NCI-H526 (cell line): Measurements from ENCODE around the gene TLR9.
A peak's percentile ranks its signal among the peaks of the same experiment; 100 is the strongest.

Experiments used
- DNase-seq, 2 experiments: peaks; one replicate each; lab custom pipeline; 2025; lab: John Stamatoyannopoulos, UW

The TLR9 gene

DNA sequence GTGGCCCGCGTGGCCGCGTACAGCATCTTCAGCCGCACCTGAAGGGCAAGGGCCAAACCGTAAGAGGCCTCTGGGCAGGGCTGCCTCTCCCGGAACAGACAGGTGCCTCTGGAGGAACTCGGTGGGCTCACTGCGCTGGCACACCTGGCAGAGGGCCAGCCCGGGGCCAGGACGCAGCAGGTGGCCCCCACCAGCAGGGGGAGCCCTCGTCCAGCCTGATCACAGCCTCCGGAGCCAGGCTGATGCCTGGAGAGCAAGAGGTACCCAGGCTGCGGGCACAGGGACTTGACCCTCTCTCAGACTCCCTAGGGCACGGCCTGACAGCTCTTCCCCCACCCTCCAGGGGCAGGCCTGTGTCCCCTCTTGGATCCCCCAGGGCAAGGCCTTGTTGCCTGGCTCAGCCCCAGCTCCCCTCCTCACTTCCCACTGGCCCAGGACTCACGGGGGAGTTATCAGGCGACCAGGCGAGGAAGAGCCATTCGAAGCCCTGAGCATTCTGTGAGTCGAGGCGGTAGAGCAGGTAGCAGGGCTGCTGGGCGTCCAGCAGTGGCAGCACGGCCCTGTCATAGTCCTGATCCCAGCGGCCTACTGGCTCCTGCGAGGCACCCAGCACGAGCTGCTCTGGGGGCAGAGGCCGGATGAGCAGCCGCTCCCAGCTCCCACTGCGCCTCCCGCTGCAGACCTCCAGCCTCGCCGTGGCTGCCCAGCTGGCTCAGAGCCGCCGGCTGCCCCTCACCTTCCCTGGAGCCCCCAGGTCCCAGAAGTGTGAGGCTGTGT lies 6.2 kb upstream of the TLR9 start:
- peak in 1 of 2 experiments; percentile 68 for DNase-seq

DNA sequence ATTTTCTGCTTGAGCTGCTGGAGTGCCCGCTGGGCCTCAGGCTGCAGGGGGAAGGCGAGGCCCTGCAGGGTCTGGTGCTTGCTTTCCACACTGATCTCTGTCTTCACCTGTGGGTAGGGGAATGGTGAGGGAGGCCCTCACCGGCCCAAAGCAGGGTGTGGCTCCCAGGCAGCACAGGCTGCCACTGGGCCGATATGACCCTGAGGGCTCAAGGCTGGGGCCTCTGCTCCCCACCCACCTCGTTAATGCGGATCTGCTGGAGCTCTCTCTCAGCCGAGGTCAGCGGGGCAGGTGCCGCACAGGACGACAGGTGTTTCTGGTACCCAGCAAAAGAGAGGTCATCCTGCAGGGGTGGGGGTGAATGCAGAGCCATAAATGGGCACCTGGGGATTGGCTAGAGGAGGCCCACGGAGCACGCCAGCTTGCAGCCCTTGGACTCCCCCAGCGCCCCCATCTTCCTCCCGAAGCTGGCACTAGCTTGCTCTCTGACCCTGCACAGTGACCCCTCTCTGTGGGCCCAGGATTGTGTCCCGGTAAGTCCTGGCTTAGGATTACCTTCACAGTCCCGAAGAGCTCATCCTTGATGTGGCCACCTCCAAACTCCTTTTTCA lies 5.5 kb upstream of the TLR9 start:
- no peak for DNase-seq

DNA sequence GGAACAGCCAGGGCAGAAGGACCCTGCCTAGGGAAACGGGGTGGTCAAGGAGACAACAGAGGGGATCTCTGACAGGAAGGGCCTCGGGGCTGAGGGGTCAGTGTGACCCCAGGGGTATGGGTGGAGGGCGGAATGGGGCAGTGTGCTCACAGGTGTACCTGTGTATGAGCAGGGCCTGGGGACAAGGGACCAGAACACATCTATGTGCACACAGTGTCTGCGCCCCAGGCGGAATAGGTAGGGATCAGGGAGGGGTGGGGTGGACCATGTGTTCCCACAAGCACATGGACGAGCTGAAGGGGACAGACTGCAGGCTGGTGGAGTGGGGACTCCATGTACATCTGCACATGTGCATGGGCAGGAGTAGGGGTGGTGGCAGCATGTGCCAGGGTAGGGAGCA lies 5.0 kb upstream of the TLR9 start:
- no peak for DNase-seq

DNA sequence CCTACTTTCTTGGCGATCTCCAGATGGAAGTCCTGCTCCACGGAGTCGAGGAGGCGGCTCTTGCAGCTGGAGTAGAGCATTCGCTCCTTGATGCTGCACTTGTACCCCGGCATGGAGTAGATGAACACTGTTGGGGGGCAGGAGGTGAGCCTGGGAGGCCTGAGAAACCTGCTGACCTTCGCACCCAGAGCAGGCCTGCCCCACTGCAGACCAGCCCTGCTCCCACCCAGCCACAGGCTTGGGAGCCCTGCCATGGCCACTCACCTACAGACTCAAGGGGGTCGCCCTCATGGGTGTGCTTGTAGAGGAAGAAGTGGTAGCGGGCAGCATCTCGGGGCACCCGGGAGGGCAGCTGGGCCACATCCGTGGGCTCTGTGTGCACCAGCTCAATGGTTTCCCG lies 4.2 kb upstream of the TLR9 start:
- no peak for DNase-seq

DNA sequence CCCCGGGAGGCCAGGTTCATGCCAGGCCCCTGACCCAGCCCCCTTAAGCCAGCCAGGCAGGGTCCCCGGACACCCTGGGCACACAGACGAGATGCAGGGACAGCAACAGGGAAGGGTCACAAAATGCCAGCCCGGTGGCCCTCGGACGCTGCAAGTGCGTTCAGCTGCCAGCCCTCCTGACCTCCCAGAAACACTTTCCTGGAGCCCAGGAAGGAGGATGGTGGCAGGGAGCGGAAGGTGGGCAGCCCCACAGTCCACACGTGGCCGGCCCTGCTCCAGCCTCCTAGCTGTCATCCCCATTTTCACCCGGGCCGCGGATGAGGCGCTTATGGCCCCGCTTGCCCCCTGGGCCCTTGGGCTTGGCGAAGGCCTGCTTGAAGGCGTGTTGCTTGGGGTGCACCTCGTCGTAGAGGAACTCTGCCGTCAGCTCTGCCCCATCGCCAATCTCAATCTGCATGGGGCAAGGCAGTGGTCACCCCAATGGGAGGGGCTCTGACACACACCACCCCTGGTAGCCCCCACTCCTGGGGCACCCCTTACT lies 3.4 kb upstream of the TLR9 start:
- DNase-seq, result no peak

DNA sequence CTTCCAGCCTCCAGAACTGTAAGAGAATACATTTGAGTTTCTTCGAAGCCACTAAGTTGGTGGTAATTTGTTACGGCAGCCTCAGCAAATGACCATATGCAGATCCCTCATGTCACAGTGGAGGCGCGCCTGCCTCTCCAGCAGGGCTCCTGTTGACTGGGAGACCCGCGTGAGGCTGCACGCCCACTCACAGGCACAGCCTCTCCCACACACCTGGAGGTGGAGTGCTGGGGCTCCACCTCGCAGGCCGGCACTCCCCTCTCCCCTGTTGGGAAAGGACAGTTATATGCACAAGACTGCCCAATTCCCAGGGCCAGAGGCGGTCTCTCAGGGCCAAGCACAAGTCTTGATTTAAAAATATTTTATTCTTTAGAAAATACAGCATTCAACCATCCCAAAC lies 2.8 kb upstream of the TLR9 start:
- no peak for DNase-seq

DNA sequence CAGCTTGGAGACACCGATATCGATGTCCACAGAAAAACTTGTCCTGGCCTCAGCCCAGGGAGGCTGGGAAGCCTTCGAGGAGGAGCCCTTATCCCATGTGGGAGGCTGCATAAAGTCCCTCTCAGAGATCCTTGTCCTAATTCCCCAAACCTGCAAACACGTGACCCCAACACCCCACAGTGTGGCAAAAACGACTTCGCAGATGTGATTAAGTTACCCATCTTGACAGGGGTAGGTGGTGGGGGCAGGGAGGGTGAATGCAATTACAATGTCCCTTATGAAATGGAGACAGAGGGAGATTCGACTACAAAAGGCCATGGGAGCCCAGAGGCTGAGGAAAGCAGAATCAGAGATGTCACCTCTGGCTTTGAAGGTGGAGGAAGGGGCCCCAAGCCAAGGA lies 2.3 kb upstream of the TLR9 start:
- no peak for DNase-seq

DNA sequence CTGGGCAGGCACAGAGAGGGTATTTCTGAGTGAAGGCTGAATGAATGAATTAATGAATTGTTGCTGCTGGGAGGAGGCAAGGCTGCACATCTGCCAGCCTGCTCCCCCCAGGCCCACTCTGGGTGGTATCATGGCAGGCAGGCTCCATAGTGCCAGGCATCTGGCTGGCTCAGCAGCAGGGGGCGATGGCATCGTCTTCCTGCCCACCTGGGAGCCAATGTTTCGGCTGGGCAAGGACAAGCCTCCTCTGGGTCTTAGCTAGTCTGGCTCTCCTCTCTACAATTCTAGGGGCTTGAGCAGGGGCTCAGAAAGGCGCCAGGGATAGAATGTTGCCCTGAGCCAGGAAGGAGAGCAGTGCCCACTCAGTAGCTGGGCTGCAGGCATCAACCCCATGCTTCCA lies 1.7 kb upstream of the TLR9 start:
- no peak for DNase-seq

DNA sequence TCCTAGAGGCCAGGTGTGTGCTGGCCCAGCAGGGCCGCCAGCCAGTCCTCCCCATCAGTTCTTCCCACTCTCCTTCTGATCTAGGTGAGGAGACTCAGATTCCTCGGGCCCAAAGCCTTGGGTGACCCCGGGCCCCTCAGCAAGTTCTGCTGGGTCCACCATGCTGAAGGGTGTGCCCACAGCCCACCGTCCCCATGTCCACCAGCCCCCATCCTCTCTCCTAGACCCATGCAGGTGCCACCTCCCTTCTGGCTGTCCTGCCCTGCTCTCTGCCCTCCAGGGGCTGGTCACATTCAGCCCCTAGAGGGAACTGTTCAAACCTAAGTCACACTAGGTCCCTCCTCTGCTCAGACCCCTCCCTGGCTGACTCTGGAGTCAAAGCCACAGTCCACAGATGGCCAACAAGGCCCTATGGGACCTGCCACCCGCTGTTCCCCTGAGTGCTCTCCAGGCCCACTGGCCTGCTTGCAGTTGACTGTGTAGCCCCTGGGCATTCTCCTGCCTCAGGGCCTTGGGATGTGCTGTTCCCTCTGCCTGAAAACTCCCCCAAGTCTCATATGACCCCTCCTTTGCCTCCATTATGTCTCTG lies 878 bp upstream of the TLR9 start:
- DNase-seq, result no peak

DNA sequence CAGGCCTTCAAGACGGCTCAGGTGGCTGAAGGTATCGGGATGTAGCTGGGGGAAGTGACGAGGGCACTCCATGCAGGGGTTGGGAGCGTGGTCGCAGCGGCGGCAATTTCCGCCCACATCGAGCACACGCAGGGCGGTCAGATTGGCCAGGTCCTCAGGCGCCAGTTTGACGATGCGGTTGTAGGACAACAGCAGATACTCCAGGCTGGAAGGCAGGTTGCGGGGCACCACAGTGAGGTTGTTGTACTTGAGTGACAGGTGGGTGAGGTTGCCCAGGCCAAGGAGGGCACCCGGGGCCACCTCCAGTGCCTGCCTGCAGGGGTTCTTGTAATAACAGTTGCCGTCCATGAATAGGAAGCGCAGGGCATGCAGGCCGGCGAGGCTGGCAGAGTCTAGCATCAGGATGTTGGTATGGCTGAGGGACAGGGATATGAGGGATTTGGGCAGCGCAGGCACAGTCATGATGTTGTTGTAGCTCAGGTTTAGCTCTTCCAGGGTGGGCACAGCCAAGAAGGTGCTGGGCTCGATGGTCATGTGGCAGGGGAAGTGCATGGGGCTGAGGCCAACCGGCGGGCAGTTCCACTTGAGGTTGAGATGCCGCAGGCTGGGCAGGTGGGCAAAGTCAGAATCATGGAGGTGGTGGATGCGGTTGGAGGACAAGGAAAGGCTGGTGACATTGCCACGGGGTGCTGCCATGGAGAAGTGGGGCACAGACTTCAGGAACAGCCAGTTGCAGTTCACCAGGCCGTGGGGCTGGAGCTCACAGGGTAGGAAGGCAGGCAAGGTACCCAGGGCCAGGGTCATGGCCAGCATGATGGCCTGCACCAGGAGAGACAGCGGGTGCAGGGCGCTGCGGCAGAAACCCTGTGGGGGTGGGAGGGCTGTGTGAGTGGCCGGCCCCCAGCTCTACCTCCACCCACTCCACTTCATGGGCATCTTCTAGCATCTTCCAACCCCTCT lies 1.7 kb downstream of the TLR9 start:
- DNase-seq, result no peak

DNA sequence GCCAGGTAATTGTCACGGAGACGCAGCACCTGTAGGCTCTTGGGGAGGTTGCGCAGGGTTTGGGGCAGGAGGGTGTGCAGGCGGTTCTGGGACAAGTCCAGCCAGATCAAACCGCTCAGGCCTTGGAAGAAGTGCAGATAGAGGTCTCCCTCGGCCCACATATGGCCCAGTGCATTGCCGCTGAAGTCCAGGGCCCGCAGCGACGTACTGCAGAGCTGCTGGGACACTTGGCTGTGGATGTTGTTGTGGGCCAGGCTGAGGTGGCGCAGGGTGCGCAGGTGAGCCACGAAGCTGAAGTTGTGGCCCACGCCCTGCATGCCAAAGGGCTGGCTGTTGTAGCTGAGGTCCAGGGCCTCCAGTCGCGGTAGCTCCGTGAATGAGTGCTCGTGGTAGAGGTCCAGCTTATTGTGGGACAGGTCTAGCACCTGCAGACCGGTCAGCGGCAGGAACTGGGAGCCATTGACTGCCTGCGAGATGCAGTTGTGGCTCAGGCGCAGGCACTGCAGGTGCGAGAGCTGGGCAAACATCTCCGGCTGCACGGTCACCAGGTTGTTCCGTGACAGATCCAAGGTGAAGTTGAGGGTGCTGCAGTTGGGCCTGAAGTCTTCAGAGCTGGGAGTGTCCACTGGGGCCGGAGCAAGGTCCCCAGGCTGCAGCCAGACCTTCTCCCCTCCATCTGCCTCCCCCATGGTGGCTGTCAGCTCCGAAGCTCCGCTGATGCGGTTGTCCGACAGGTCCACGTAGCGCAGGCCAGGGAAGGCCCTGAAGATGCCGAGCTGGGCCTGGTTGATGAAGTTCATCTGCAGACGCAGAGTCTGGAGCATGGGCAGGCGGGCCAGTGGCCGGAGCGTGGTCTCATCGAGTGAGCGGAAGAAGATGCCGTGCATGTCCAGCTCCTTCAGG lies 2.9 kb downstream of the TLR9 start:
- DNase-seq, result no peak

DNA sequence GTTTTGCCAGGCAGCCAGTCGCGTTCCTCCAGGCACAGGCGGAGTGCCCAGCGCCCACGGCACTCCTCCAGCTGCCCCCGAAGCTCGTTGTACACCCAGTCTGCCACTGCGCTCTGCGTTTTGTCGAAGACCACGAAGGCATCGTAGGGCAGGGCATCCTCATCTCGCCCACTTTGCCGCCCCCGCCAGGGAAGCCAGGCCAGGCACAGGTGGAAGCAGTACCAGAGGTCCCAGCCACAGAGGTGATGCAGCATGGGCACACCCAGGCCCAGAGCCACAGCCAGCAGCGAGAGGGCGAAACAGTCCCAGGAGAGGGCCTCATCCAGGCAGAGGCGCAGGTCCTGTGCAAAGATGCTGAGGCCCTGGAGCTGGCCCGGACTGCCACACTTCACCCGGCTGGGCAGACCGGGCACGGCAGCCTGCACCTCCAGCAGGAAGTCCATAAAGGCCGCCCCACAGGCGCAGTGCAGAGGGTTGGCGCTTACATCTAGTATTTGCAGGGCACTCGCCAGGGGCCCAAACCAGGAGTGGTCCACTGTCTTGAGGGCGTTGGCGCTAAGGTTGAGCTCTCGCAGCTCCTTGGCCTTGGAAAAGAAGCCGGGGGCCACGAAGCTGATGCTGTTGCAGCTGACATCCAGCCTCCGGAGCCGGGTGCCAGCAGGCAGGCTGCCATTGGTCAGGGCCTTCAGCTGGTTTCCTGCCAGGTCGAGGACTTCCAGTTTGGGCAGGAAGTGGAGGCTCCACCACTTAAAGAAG lies 3.7 kb downstream of the TLR9 start:
- DNase-seq, result no peak

DNA sequence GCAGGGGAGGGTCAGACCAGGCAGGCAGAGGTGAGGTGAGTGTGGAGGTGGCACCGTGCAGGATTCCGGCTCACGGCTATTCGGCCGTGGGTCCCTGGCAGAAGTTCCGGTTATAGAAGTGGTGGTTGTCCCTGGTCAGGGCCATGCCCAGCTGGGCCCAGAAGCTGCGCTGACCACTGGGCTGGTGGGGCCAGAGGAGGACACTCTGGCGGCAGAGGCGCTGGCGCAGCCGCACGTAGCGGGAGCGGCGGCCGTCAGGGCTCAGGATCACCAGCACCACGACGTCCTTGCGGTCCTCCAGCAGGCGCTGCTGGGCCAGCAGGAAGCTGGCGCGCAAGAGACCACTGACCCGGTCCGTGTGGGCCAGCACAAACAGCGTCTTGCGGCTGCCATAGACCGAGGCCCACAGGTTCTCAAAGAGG lies 4.3 kb downstream of the TLR9 start:
- no peak for DNase-seq

DNA sequence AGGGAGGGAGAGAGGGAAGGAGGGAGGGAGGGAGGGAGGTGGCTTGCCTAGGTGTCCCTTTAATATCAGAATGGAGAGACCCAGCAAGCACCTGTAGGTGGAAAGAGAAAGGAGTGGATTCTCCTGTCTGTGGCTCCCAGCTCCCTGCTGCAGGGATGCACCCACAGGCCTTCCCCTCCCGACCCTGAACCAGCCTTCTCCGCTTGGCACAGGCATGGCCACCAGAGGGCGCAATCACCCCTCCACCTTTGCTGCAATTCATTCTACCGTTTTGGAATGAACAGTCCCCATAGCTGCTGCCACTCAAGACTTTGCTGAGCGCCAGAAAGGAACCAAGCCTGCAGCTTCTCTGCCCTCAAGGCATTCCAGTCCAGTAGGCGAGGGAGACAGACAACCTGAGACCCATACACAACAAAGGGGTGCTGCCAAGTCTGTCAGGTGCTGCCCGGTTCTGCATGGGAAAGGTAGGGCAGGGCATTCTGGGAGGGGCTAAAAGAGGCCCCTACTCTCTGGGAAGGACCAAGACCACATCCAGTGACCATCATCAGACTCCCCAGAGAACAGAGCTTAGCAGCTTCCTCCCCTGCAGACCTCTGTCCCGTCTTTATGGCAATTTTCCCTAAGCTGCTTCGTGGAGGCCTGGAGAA lies 4.9 kb downstream of the TLR9 start:
- peak; percentile 41 to 87 for DNase-seq

DNA sequence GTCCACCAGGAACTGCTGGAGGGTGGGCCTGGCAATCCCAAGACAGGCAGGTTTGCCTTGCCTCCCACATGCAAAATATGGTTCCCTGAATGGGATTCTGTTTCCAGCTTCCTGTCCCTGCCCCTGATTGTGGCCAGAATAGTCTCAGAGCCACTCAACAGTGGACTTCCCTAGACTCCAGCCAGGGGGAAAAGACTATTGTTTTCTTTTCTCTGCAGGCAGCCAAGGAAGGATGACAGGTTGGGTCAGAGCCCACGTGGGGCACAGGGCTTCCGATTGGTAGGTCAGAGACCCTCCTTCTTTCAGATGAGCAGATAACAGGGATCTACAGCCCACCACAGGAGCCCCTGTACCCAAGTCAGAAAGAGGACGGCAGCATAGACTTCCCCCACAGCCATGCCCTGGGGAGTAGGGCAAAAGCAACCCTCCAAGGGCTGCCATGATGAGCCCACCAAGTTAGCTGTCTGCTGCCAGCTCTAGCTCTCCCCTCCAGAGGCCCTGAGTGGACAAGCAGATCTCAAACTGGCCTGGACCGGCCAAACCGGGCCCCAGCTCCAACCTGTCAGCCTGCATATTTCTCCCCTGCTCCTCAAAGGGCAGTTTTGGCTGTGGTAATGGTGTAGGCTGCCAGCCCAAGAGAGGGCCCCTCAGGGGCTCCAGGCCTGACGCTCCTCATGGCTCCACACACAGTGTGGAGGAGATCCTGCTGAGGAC lies 6.4 kb downstream of the TLR9 start:
- no peak for DNase-seq

DNA sequence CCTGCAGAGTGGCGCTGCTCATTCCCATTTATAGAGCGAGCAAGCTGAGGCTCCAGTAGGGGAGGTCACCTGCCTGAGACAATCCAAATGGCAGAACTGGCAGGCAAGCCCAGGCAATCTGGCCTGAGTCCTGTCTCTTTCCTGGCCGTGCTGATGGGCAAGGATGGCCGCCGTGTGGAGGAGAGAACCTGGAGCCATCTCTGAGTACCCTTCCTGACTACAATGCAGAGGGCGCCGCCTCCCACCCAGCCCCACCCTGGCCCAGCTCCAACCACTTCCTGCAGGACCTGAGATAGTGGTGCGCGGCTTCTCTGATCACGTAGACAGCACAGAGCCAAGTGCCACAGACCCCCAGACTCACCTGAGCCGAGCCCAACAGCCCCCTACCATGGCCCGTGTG lies 7.0 kb downstream of the TLR9 start:
- DNase-seq, result no peak

DNA sequence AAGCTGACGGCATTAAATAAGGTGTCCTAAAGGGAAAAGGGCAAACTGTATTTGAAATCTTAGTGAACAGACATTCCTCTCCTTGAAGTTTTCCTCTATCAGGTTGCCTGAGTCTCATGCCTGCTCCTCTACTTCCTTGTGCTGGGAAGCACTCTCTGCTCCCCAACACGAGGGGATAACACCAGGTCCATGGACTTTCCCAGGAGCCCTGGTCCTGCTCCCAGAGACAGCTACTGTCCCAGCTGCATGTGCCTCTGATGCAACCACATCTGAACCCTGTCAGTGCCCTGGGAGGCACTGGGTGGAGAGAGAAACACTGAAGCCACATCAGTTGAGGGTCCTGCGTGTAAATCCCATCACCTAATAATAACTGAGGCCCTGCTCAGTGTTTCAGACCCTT lies 7.4 kb downstream of the TLR9 start:
- DNase-seq, result no peak

DNA sequence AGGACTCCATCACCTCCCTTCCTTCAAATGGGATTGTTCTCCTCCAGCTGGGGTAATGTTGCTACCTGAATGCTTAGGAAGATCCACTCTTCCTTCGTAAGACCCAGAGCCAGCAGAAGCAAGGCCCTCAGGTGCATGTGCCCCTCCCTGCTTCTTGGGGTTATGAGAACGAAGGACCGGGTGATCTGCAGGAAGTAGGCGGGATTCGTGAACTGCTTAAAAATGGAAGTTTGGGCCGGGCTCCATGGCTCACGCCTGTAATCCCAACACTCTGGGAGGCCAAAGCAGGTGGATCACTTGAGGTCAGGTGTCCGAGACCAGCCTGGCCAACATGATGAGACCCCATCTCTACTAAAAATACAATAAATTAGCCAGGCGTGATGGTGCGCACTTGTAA lies 8.0 kb downstream of the TLR9 start:
- no peak for DNase-seq
